Measurements from ENCODE around the gene RALGPS2.

DNA sequence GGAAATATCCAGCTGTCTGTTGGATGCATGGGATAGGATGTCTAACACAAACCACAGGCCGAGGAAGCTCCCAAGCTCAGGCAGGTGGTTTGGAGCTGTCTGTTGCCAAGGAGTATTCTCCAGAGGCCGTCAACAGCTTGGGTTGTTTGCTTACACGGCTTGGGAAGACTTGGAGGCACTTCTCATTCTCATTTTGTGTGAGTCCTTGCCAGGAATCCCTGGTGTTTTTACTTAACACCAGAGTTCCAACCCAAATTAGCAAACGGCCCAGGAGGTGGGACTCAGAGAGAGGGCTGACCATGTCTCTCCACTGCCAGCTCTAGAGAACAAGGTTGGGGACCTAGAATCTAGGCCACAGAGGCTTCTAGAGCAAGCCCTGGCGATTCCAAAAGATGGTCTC lies 228.0 kb downstream of the RALGPS2 start:
- no peak for TF ChIP-seq POLR2AphosphoS5 (IDR thresholded peaks at IDR 0.05)
- TF ChIP-seq, protein P1, sequence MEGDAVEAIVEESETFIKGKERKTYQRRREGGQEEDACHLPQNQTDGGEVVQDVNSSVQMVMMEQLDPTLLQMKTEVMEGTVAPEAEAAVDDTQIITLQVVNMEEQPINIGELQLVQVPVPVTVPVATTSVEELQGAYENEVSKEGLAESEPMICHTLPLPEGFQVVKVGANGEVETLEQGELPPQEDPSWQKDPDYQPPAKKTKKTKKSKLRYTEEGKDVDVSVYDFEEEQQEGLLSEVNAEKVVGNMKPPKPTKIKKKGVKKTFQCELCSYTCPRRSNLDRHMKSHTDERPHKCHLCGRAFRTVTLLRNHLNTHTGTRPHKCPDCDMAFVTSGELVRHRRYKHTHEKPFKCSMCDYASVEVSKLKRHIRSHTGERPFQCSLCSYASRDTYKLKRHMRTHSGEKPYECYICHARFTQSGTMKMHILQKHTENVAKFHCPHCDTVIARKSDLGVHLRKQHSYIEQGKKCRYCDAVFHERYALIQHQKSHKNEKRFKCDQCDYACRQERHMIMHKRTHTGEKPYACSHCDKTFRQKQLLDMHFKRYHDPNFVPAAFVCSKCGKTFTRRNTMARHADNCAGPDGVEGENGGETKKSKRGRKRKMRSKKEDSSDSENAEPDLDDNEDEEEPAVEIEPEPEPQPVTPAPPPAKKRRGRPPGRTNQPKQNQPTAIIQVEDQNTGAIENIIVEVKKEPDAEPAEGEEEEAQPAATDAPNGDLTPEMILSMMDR (IDR thresholded peaks at IDR 0.05), result no peak
- TF ChIP-seq POLR2A (IDR thresholded peaks at IDR 0.05), result no peak

Data from upper lobe of left lung (tissue), 4 donors.